K562 (cell line): ENCODE measurements around the gene TAF12. TPM values are rescaled to one million over a fixed set of nuclear protein-coding genes. Genes with fewer than 3 reads are reported as not detected.

Experiments
- CCNT2 ChIP-seq: IDR thresholded peaks from 2 replicates; pipeline ENCODE4 v1.6.1; 2011; ENCODE audit warnings: borderline replicate concordance, low read depth, mild to moderate bottlenecking, moderate library complexity, mixed read lengths, low read length; ENCODE audit not compliant: insufficient read length; ENCODE audit errors: extremely low read depth
- CTBP1 ChIP-seq: fragments of 450-650 bp; IDR thresholded peaks from 2 replicates; pipeline ENCODE4 v1.6.1; 2016; ENCODE audit warnings: borderline replicate concordance
- JUNB ChIP-seq: fragments of 450-650 bp; formaldehyde crosslinking; conservative IDR thresholded peaks from 2 replicates; pipeline ENCODE4 v1.4.0; 2020; ENCODE audit warnings: mild to moderate bottlenecking
- JUND ChIP-seq, 2 experiments: IDR thresholded peaks; 2 replicates in 1 of 2; 3 replicates in 1 of 2; pipeline ENCODE4 v1.6.1; 2011; ENCODE audit warnings: borderline replicate concordance in 2 of 2, low read depth in 2 of 2, low read length in 2 of 2, improper control_type of control experiment in 1 of 2, missing biosample characterization in 1 of 2, missing genetic modification characterization in 1 of 2, missing genetic modification reagents in 1 of 2
- POLR2H ChIP-seq: IDR thresholded peaks from 2 replicates; pipeline ENCODE4 v1.6.1; 2016; ENCODE audit warnings: missing genetic modification characterization, low read depth, mild to moderate bottlenecking, control low read depth, missing compliant biosample characterization, moderate library complexity
- SMAD4 ChIP-seq: fragments of 250-450 bp; sonication (Bioruptor Pico); conservative IDR thresholded peaks from 2 replicates; pipeline ENCODE4 v1.8.0; 2021; ENCODE audit warnings: inconsistent platforms, mild to moderate bottlenecking, moderate library complexity
- ZNF184 ChIP-seq: sonication (generic); formaldehyde crosslinking; IDR thresholded peaks from 2 replicates; pipeline ENCODE4 v1.5.0; 2020; ENCODE audit warnings: missing genetic modification reagents
- ZNF232 ChIP-seq: sonication (generic); formaldehyde crosslinking; IDR thresholded peaks from 2 replicates; pipeline ENCODE4 v1.8.0; 2022; ENCODE audit warnings: mild to moderate bottlenecking, missing genetic modification reagents
- polyA plus RNA-seq, 8 experiments: library from polyadenylated mRNA; depleted of rRNA in 4 of 8; stranded (reverse) in 5 of 8; unstranded in 3 of 8; fragments of >200 nt; fragmentation: Nextera tagmentation in 2 of 8; fragmentation: Illumina TruSeq in 1 of 8; extraction: Ambion mirVana in 2 of 8; extraction: Trizol in 1 of 8; gene quantifications; 2 replicates each; pipeline versions ENCODE4 v1.2.1 to v1.2.3, GENCODE V29; 2011 to 2014; ENCODE audit warnings: inconsistent platforms in 1 of 8, missing spikeins in 1 of 8
- total RNA-seq, 7 experiments: library from RNA; depleted of rRNA in 6 of 7; stranded (reverse); fragments of >200 nt in 6 of 7; fragmentation: Illumina TruSeq in 2 of 7; extraction: Trizol in 2 of 7; gene quantifications; 2 replicates each; pipeline versions ENCODE4 v1.2.1 to v1.2.3, GENCODE V29; 2011 to 2021; ENCODE audit warnings: low replicate concordance in 1 of 7
- TF ChIP-seq, protein P1 (sequence below): fragments of 450-650 bp; formaldehyde crosslinking; IDR thresholded peaks from 2 replicates; pipeline ENCODE4 v1.4.0; 2020; ENCODE audit warnings: mild to moderate bottlenecking, moderate library complexity
- TF ChIP-seq, protein P2 (sequence below), 2 experiments: fragments of 450-650 bp; formaldehyde crosslinking in 1 of 2; IDR thresholded peaks; 2 replicates each; pipeline versions ENCODE4 v1.4.0 to v1.6.1; 2014 to 2020; ENCODE audit warnings: mild to moderate bottlenecking in 2 of 2, borderline replicate concordance in 1 of 2, low read depth in 1 of 2
- TF ChIP-seq, protein P3 (sequence below): sonication (generic); formaldehyde crosslinking; IDR thresholded peaks from 2 replicates; pipeline ENCODE4 v1.8.0; 2022; ENCODE audit warnings: mild to moderate bottlenecking, missing genetic modification reagents
- TF ChIP-seq, protein P4 (sequence below): fragments of 250-450 bp; sonication (Bioruptor Pico); IDR thresholded peaks from 2 replicates; pipeline ENCODE4 v1.5.0; 2021

Gene TAF12
- total and polyA plus RNA-seq, 9 of the 15 experiments (the other 6 are each of a cell fraction or from before 2014, with no cell fraction given): 31.6 to 89.0 (median 50.5) TPM

DNA sequence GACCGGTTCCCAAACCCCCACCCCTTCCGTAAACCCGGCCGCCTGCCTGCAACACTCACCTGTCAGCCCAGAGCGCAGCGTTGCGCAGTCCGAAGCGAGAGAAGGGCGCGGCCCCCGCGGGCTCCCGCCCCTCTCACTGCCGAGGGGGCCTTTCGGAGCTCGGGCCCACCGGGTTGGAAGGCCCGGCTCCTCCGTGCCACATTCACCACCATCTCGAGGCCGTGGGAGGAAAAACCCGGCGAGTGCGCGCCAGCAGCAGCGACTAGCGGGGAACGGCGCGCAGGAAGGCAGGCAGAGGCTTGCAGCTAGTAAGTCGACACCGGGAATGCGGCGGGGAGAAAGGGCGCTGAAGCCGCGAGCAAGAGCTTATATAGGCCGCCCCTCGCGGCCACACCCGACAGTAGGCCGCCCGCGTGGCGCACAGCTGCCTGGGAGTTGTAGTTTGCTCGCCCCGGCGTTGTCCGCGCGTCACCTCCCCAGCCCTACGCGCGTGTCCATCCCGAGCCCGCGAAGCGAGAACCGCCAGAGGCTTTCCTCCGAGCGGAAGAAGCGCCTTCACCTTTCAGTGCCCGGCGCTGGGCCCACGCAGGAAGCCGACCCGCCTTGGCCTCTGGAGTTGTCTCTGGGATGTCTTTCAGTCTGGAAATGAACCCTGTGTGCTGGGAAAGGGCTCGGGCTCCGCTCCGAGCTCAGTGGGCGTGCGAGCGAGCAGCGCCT is 61.2 kb downstream of the TAF12 start (continued):
- TF ChIP-seq, protein P1, sequence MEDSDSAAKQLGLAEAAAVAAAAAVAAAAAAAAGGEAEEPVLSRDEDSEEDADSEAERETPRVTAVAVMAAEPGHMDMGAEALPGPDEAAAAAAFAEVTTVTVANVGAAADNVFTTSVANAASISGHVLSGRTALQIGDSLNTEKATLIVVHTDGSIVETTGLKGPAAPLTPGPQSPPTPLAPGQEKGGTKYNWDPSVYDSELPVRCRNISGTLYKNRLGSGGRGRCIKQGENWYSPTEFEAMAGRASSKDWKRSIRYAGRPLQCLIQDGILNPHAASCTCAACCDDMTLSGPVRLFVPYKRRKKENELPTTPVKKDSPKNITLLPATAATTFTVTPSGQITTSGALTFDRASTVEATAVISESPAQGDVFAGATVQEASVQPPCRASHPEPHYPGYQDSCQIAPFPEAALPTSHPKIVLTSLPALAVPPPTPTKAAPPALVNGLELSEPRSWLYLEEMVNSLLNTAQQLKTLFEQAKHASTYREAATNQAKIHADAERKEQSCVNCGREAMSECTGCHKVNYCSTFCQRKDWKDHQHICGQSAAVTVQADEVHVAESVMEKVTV (CRISPR knock-in tag): 0 out of 2 replicates have a peak, but pooled peaks have one; percentile 26
- TF ChIP-seq, protein P2, sequence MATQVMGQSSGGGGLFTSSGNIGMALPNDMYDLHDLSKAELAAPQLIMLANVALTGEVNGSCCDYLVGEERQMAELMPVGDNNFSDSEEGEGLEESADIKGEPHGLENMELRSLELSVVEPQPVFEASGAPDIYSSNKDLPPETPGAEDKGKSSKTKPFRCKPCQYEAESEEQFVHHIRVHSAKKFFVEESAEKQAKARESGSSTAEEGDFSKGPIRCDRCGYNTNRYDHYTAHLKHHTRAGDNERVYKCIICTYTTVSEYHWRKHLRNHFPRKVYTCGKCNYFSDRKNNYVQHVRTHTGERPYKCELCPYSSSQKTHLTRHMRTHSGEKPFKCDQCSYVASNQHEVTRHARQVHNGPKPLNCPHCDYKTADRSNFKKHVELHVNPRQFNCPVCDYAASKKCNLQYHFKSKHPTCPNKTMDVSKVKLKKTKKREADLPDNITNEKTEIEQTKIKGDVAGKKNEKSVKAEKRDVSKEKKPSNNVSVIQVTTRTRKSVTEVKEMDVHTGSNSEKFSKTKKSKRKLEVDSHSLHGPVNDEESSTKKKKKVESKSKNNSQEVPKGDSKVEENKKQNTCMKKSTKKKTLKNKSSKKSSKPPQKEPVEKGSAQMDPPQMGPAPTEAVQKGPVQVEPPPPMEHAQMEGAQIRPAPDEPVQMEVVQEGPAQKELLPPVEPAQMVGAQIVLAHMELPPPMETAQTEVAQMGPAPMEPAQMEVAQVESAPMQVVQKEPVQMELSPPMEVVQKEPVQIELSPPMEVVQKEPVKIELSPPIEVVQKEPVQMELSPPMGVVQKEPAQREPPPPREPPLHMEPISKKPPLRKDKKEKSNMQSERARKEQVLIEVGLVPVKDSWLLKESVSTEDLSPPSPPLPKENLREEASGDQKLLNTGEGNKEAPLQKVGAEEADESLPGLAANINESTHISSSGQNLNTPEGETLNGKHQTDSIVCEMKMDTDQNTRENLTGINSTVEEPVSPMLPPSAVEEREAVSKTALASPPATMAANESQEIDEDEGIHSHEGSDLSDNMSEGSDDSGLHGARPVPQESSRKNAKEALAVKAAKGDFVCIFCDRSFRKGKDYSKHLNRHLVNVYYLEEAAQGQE (IDR thresholded peaks at IDR 0.05; ENCODE audit: borderline replicate concordance): no peak; the same call in 1 of the 2 replicates
- TF ChIP-seq, protein P2 (CRISPR knock-in tag; IDR thresholded peaks at IDR 0.05; ENCODE audit: low read depth): no peak; the same call in 1 of the 2 replicates
- TF ChIP-seq, protein P3, sequence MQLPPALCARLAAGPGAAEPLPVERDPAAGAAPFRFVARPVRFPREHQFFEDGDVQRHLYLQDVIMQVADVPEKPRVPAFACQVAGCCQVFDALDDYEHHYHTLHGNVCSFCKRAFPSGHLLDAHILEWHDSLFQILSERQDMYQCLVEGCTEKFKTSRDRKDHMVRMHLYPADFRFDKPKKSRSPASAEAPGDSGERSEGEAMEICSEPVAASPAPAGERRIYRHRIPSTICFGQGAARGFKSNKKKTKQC (CRISPR knock-in tag): peak; percentile 97
- TF ChIP-seq POLR2H (tag) (peak; percentile 99), JUND (IDR thresholded peaks at IDR 0.05; ENCODE audit: borderline replicate concordance, low read depth, low read length) (peak; percentile 83), JUND (tag; IDR thresholded peaks at IDR 0.05; ENCODE audit: borderline replicate concordance, low read depth, low read length) (peak; percentile 65; the same call in 1 of the 3 replicates), CCNT2 (peak; percentile 95), SMAD4 (CRISPR knock-in tag) (peak; percentile 57; the same call in 1 of the 2 replicates), ZNF184 (CRISPR knock-in tag) (no peak), JUNB (no peak), ZNF232 (peak; percentile 93), CTBP1 (peak; percentile 87)
- TF ChIP-seq, protein P4, sequence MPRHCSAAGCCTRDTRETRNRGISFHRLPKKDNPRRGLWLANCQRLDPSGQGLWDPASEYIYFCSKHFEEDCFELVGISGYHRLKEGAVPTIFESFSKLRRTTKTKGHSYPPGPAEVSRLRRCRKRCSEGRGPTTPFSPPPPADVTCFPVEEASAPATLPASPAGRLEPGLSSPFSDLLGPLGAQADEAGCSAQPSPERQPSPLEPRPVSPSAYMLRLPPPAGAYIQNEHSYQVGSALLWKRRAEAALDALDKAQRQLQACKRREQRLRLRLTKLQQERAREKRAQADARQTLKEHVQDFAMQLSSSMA: peak; percentile 47; the same call in 1 of the 2 replicates
